NT2/D1 (cell line): Measurements from ENCODE around the gene KPNB1.

ENCODE experiments used
- DNase-seq: peaks from one replicate; pipeline ENCODE4 v3.0.0-alpha.2; 2011; ENCODE audit warnings: low read depth, low spot score
- H3K27me3 ChIP-seq: 2 replicates; pipeline ENCODE4 v1.6.0; 2011; ENCODE audit warnings: mild to moderate bottlenecking; ENCODE audit not compliant: insufficient read length, insufficient read depth
- H3K36me3 ChIP-seq: 2 replicates; pipeline ENCODE4 v1.6.1; 2011; ENCODE audit warnings: mild to moderate bottlenecking, low read length, mixed read lengths; ENCODE audit not compliant: insufficient read depth, insufficient read length
- H3K4me1 ChIP-seq: 2 replicates; pipeline ENCODE4 v1.5.1; 2011; ENCODE audit not compliant: insufficient read depth, insufficient read length
- H3K4me3 ChIP-seq: 2 replicates; pipeline ENCODE4 v1.5.1; 2011; ENCODE audit warnings: low read depth; ENCODE audit not compliant: insufficient read length
- H3K9ac ChIP-seq: 2 replicates; pipeline ENCODE4 v1.6.0; 2011; ENCODE audit warnings: low read depth; ENCODE audit not compliant: insufficient read length
- H3K9me3 ChIP-seq: 2 replicates; pipeline ENCODE4 v1.5.1; 2011; ENCODE audit warnings: mild to moderate bottlenecking, low read length; ENCODE audit not compliant: insufficient read depth
- SUZ12 ChIP-seq: IDR thresholded peaks from 2 replicates; pipeline ENCODE4 v1.6.1; 2011; ENCODE audit not compliant: insufficient read length, insufficient read depth; ENCODE audit errors: extremely low read depth
- YY1 ChIP-seq: IDR thresholded peaks from 2 replicates; pipeline ENCODE4 v1.6.1; 2011; ENCODE audit not compliant: insufficient read length, insufficient read depth
- ZNF274 ChIP-seq: IDR thresholded peaks from 2 replicates; pipeline ENCODE4 v1.6.1; 2011; ENCODE audit warnings: mild to moderate bottlenecking, low read depth, low read length

Gene KPNB1

GRCh38 chr17:47628014-47628566 is 21.6 kb upstream of the KPNB1 start:
- Histone ChIP-seq H3K4me1 (peaks cover 4% of the 10 kb centered on the region), H3K4me3 (no peak overlapping the region), H3K9me3 (no peaks in the 10 kb centered on the region), H3K27me3 (no peaks in the 10 kb centered on the region), H3K36me3 (peaks cover 40% of the 10 kb centered on the region), H3K9ac (no peak overlapping the region)
- DNase-seq: no peak
- no peak for TF ChIP-seq YY1
- no peak for TF ChIP-seq ZNF274
- no peak for TF ChIP-seq SUZ12

GRCh38 chr17:47629826-47630225 is 19.9 kb upstream of the KPNB1 start:
- Histone ChIP-seq H3K36me3 (peaks cover 34% of the 10 kb centered on the region), H3K4me3 (no peak overlapping the region), H3K4me1 (no peaks in the 10 kb centered on the region), H3K27me3 (no peaks in the 10 kb centered on the region), H3K9ac (no peak overlapping the region), H3K9me3 (no peaks in the 10 kb centered on the region)
- no peak for DNase-seq
- TF ChIP-seq YY1 (no peak), SUZ12 (no peak), ZNF274 (no peak)

- H3K36me3 ChIP-seq: peaks cover 31% of the 10 kb centered on the region
Observed at GRCh38 chr17:47630614-47631013, 19.1 kb upstream of the KPNB1 start.

DNA sequence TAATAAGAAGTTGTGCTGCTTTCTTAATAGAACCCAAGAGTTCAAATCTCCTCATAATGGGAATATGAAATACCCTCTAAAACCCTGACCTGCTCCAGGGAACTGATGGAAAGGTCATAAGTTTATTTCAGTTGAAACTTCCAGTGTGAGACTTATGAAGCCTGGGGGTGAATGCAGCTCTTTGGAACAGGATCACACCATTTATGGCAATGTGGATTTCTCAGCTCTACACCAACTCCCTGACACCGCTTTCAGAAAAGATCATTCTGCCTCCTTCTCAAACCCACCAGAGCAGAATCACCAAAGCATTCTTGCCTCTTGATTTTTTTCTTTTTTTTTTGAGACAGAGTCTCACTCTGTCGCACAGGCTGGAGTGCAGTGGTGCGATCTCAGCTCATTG is 16.7 kb upstream of the KPNB1 start:
- Histone ChIP-seq H3K4me1 (no peaks in the 10 kb centered on the region), H3K4me3 (no peak overlapping the region), H3K36me3 (peaks cover 49% of the 10 kb centered on the region), H3K27me3 (no peaks in the 10 kb centered on the region), H3K9me3 (no peaks in the 10 kb centered on the region), H3K9ac (no peak overlapping the region)
- DNase-seq: no peak
- TF ChIP-seq SUZ12 (no peak), ZNF274 (no peak)

More at GRCh38 chr17:47630614-47631013, 19.1 kb upstream of the KPNB1 start:
- Histone ChIP-seq H3K9me3 (no peaks in the 10 kb centered on the region), H3K9ac (no peak overlapping the region), H3K27me3 (no peaks in the 10 kb centered on the region), H3K4me3 (no peak overlapping the region), H3K4me1 (no peaks in the 10 kb centered on the region)
- TF ChIP-seq SUZ12 (no peak), ZNF274 (no peak), YY1 (no peak)
- no peak for DNase-seq

- Histone ChIP-seq H3K4me1 (no peaks in the 10 kb centered on the region), H3K4me3 (no peak overlapping the region), H3K27me3 (no peaks in the 10 kb centered on the region), H3K9me3 (no peaks in the 10 kb centered on the region), H3K9ac (no peak overlapping the region), H3K36me3 (peaks cover 53% of the 10 kb centered on the region)
- TF ChIP-seq ZNF274: no peak
- TF ChIP-seq SUZ12: no peak
- no peak for TF ChIP-seq YY1
- DNase-seq: no peak
Observed at GRCh38 chr17:47633996-47634395, 15.7 kb upstream of the KPNB1 start.

- peaks cover 47% of the 10 kb centered on the region for H3K36me3 ChIP-seq
- H3K4me1 ChIP-seq: no peaks in the 10 kb centered on the region
- H3K4me3 ChIP-seq: no peak overlapping the region
- DNase-seq: no peak
- no peaks in the 10 kb centered on the region for H3K27me3 ChIP-seq
- H3K9ac ChIP-seq: no peak overlapping the region
- H3K9me3 ChIP-seq: no peaks in the 10 kb centered on the region
- TF ChIP-seq ZNF274 (no peak), YY1 (no peak), SUZ12 (no peak)
Observed at GRCh38 chr17:47634870-47635269, 14.8 kb upstream of the KPNB1 start.

DNA sequence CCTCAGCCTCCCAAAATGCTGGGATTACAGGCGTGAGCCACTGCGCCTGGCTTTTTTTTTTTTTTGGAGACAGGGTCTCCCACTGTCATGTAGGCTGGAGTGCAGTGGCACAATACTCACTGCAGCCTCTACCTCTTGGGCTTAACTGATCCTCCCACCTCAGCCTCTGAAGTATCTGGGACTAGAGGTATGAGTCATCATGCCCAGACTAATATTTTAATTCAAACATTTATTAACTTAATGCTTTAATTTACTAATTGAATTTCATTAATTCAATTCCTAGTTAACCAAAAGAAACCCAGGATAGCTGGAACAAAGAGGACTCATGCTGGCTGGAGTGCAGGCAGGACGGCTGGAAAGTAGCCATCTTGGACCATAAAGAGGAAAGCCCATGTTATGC is 14.0 kb upstream of the KPNB1 start:
- H3K9ac ChIP-seq: no peak overlapping the region
- DNase-seq: no peak
- no peaks in the 10 kb centered on the region for H3K9me3 ChIP-seq

GRCh38 chr17:47636273-47637030 is 13.3 kb upstream of the KPNB1 start:
- H3K9ac ChIP-seq: no peak overlapping the region
- H3K4me3 ChIP-seq: no peak overlapping the region
- no peaks in the 10 kb centered on the region for H3K4me1 ChIP-seq
- DNase-seq: no peak
- TF ChIP-seq ZNF274 (no peak), YY1 (no peak), SUZ12 (no peak)
- H3K27me3 ChIP-seq: no peaks in the 10 kb centered on the region
- H3K36me3 ChIP-seq: peaks cover 35% of the 10 kb centered on the region
- H3K9me3 ChIP-seq: no peaks in the 10 kb centered on the region

More for the DNA sequence above, 14.0 kb upstream of the KPNB1 start:
- no peak for TF ChIP-seq ZNF274
- no peak for TF ChIP-seq YY1
- TF ChIP-seq SUZ12: no peak
- Histone ChIP-seq H3K4me1 (no peaks in the 10 kb centered on the region), H3K36me3 (peaks cover 42% of the 10 kb centered on the region), H3K4me3 (no peak overlapping the region), H3K27me3 (no peaks in the 10 kb centered on the region)
